Upper lobe of right lung (tissue), 1 donor: ENCODE results near the gene ETV6. TPM values are rescaled to one million over a fixed set of nuclear protein-coding genes. Genes with fewer than 3 reads are reported as not detected.

Source experiments
- ATAC-seq: fragments of 200-7000 bp; cut with Tn5 transposase; one replicate; pipeline ENCODE4 v1.9.1; 2020; ENCODE audit warnings: mild to moderate bottlenecking, moderate library complexity
- DNase-seq: peaks from one replicate; pipeline ENCODE4 v3.0.0-alpha.2; 2020
- H3K27ac ChIP-seq: fragments of 200-600 bp; one replicate; pipeline ENCODE4 v1.8.0; 2022
- H3K27me3 ChIP-seq: fragments of 200-600 bp; one replicate; pipeline ENCODE4 v1.8.0; 2022; ENCODE audit warnings: mild to moderate bottlenecking
- H3K36me3 ChIP-seq: fragments of 200-600 bp; one replicate; pipeline ENCODE4 v1.8.0; 2022
- H3K4me1 ChIP-seq: fragments of 200-600 bp; one replicate; pipeline ENCODE4 v1.8.0; 2022
- H3K4me3 ChIP-seq: fragments of 200-600 bp; one replicate; pipeline ENCODE4 v1.8.0; 2022; ENCODE audit warnings: mild to moderate bottlenecking
- H3K9me3 ChIP-seq: fragments of 200-600 bp; one replicate; pipeline ENCODE4 v1.8.0; 2022
- CTCF ChIP-seq: fragments of 200-600 bp; IDR thresholded peaks from one replicate; pipeline ENCODE4 v1.8.0; 2022; ENCODE audit warnings: antibody characterized with exemption
- intact Hi-C: fragments of 100-400 bp; cut with DNase I; formaldehyde crosslinking; loops from one replicate; pipeline ENCODE4 v1.11.0; 2022
- total RNA-seq: library from RNA; stranded (reverse); fragmentation: NEBNext Ultra II Directional; extraction: Animal tissue kit (Norgen Biotek cat#: 25700); gene quantifications from one replicate; pipeline ENCODE4 v1.2.1, GENCODE V29; 2021
- donor health status: DM: no; HTN: yes; CAD: no; lungs with severe emphysema.

ETV6 gene
- total RNA-seq, 1 donor from 2014 or later, result 45.0 TPM

GRCh38 chr12:11653215-11653753, 3.8 kb downstream of the ETV6 start:
- Histone ChIP-seq H3K4me3 (peak overlapping the region; percentile 85), H3K36me3 (no peaks in the 10 kb centered on the region), H3K9me3 (no peaks in the 10 kb centered on the region), H3K4me1 (peaks cover 51% of the 10 kb centered on the region), H3K27me3 (no peaks in the 10 kb centered on the region), H3K27ac (peak overlapping the region; percentile 97)
- ATAC-seq (peak; percentile 6), DNase-seq (no peak)
- intact Hi-C loops, result no loop called here
- no peak for TF ChIP-seq CTCF

GRCh38 chr12:11654338-11654737, 4.9 kb downstream of the ETV6 start:
- no peak for TF ChIP-seq CTCF
- H3K27ac ChIP-seq, result no peak overlapping the region
- H3K4me3 ChIP-seq, result no peak overlapping the region
- no peak for ATAC-seq
- intact Hi-C loops, result no loop called here
- no peaks in the 10 kb centered on the region for H3K9me3 ChIP-seq
- no peaks in the 10 kb centered on the region for H3K27me3 ChIP-seq
- peaks cover 51% of the 10 kb centered on the region for H3K4me1 ChIP-seq
- H3K36me3 ChIP-seq, result no peaks in the 10 kb centered on the region
- no peak for DNase-seq

- DNase-seq (no peak), ATAC-seq (no peak)
- TF ChIP-seq CTCF, result no peak
- no peaks in the 10 kb centered on the region for H3K9me3 ChIP-seq
- H3K4me1 ChIP-seq, result peaks cover 53% of the 10 kb centered on the region
- no peaks in the 10 kb centered on the region for H3K27me3 ChIP-seq
- intact Hi-C loops, result no loop called here
- no peak overlapping the region for H3K27ac ChIP-seq
- H3K36me3 ChIP-seq, result no peaks in the 10 kb centered on the region
- no peak overlapping the region for H3K4me3 ChIP-seq
These were observed 5.3 kb downstream of the ETV6 start for GRCh38 chr12:11654802-11655201.

- H3K9me3 ChIP-seq, result no peaks in the 10 kb centered on the region
- intact Hi-C loops, result no loop called here
- no peak overlapping the region for H3K27ac ChIP-seq
- no peaks in the 10 kb centered on the region for H3K36me3 ChIP-seq
- H3K4me3 ChIP-seq, result no peak overlapping the region
- no peak for ATAC-seq
- no peak for TF ChIP-seq CTCF
- peaks cover 55% of the 10 kb centered on the region for H3K4me1 ChIP-seq
- H3K27me3 ChIP-seq, result no peaks in the 10 kb centered on the region
- DNase-seq, result no peak
These were observed 6.4 kb downstream of the ETV6 start for GRCh38 chr12:11655842-11656241.

- H3K27ac ChIP-seq, result no peak overlapping the region
- H3K9me3 ChIP-seq, result no peaks in the 10 kb centered on the region
- ATAC-seq (no peak), DNase-seq (no peak)
- intact Hi-C loops, result no loop called here
- no peak for TF ChIP-seq CTCF
- H3K36me3 ChIP-seq, result no peaks in the 10 kb centered on the region
- H3K4me1 ChIP-seq, result peaks cover 55% of the 10 kb centered on the region
- H3K4me3 ChIP-seq, result no peak overlapping the region
- no peaks in the 10 kb centered on the region for H3K27me3 ChIP-seq
These were observed 7.1 kb downstream of the ETV6 start for GRCh38 chr12:11656550-11656949.

- no peak overlapping the region for H3K27ac ChIP-seq
These were observed 8.0 kb downstream of the ETV6 start for GRCh38 chr12:11657511-11657910.

More at GRCh38 chr12:11657511-11657910, 8.0 kb downstream of the ETV6 start:
- no peaks in the 10 kb centered on the region for H3K9me3 ChIP-seq
- DNase-seq (no peak), ATAC-seq (no peak)
- H3K4me3 ChIP-seq, result no peak overlapping the region
- no peak for TF ChIP-seq CTCF
- intact Hi-C loops, result no loop called here
- H3K27me3 ChIP-seq, result no peaks in the 10 kb centered on the region
- H3K4me1 ChIP-seq, result peaks cover 54% of the 10 kb centered on the region
- H3K36me3 ChIP-seq, result no peaks in the 10 kb centered on the region
